H9 (cell line): ENCODE data around the gene VASN. TPM values are rescaled to one million over a fixed set of nuclear protein-coding genes. Genes with fewer than 3 reads are reported as not detected.

Experiments
- DNase-seq: peaks from one replicate; pipeline ENCODE4 v3.0.0-alpha.2; 2017
- H2AFZ ChIP-seq: one replicate; pipeline ENCODE4 v1.6.1; 2013; ENCODE audit warnings: mild to moderate bottlenecking, low read length, control low read depth, moderate library complexity
- H2AK5ac ChIP-seq: 2 replicates; pipeline ENCODE4 v1.6.1; 2013; ENCODE audit warnings: low read length, control low read depth, mixed read lengths; ENCODE audit not compliant: insufficient read length
- H2BK120ac ChIP-seq: one replicate; pipeline ENCODE4 v1.6.1; 2013; ENCODE audit warnings: low read depth, mild to moderate bottlenecking, low read length, control low read depth, inconsistent platforms; ENCODE audit not compliant: poor library complexity, severe bottlenecking
- H2BK12ac ChIP-seq: 2 replicates; pipeline ENCODE4 v1.6.1; 2013; ENCODE audit warnings: low read length, control low read depth, mixed read lengths, low read depth; ENCODE audit not compliant: insufficient read length
- H2BK15ac ChIP-seq: 2 replicates; pipeline ENCODE4 v1.6.1; 2013; ENCODE audit warnings: low read depth, low read length, control low read depth
- H2BK20ac ChIP-seq: one replicate; pipeline ENCODE4 v1.6.1; 2013; ENCODE audit warnings: low read depth, mild to moderate bottlenecking, low read length, control low read depth, inconsistent platforms; ENCODE audit not compliant: poor library complexity, severe bottlenecking
- H2BK5ac ChIP-seq: 2 replicates; pipeline ENCODE4 v1.6.1; 2013; ENCODE audit warnings: low read length, control low read depth, mixed read lengths; ENCODE audit not compliant: insufficient read length
- H3K14ac ChIP-seq: 2 replicates; pipeline ENCODE4 v1.6.1; 2013; ENCODE audit warnings: low read length, control low read depth; ENCODE audit not compliant: insufficient read depth
- H3K18ac ChIP-seq: 2 replicates; pipeline ENCODE4 v1.6.1; 2013; ENCODE audit warnings: low read depth, mild to moderate bottlenecking, mixed read lengths, low read length, control low read depth; ENCODE audit not compliant: insufficient read length
- H3K23ac ChIP-seq: 2 replicates; pipeline ENCODE4 v1.6.1; 2013; ENCODE audit warnings: low read length, control low read depth, mixed read lengths, low read depth; ENCODE audit not compliant: insufficient read length
- H3K23me2 ChIP-seq: 2 replicates; pipeline ENCODE4 v1.6.1; 2013; ENCODE audit warnings: low read depth, mild to moderate bottlenecking, mixed read lengths, low read length, control low read depth; ENCODE audit not compliant: insufficient read length, poor library complexity, severe bottlenecking
- H3K27ac ChIP-seq: 2 replicates; pipeline ENCODE4 v1.5.1; 2013; ENCODE audit warnings: low read length, control low read depth, mixed read lengths, low read depth; ENCODE audit not compliant: insufficient read length
- H3K27me3 ChIP-seq: 2 replicates; pipeline ENCODE4 v1.6.1; 2013; ENCODE audit warnings: low read length, control low read depth, inconsistent platforms; ENCODE audit not compliant: insufficient read depth
- H3K4ac ChIP-seq: 2 replicates; pipeline ENCODE4 v1.6.1; 2013; ENCODE audit warnings: low read depth, mild to moderate bottlenecking, control low read depth, inconsistent platforms, low read length, moderate library complexity
- H3K4me1 ChIP-seq: 2 replicates; pipeline ENCODE4 v1.6.1; 2013; ENCODE audit warnings: low read length, control low read depth, inconsistent platforms; ENCODE audit not compliant: insufficient read depth
- H3K4me2 ChIP-seq: 2 replicates; pipeline ENCODE4 v1.6.1; 2013; ENCODE audit warnings: low read length, control low read depth, mixed read lengths; ENCODE audit not compliant: insufficient read length, insufficient read depth
- H3K56ac ChIP-seq: 2 replicates; pipeline ENCODE4 v1.6.1; 2013; ENCODE audit warnings: low read depth, mild to moderate bottlenecking, mixed read lengths, low read length, control low read depth; ENCODE audit not compliant: insufficient read length
- H3K79me1 ChIP-seq: 2 replicates; pipeline ENCODE4 v1.6.1; 2013; ENCODE audit warnings: low read depth, mild to moderate bottlenecking, moderate library complexity, low read length, control low read depth, inconsistent platforms; ENCODE audit not compliant: insufficient read depth, poor library complexity, severe bottlenecking
- H3K79me2 ChIP-seq: 2 replicates; pipeline ENCODE4 v1.6.1; 2013; ENCODE audit warnings: low read length, control low read depth, inconsistent platforms; ENCODE audit not compliant: insufficient read depth
- H3K9ac ChIP-seq: 2 replicates; pipeline ENCODE4 v1.6.1; 2013; ENCODE audit warnings: low read length, control low read depth, mixed read lengths; ENCODE audit not compliant: insufficient read length; ENCODE audit errors: extremely low read depth
- H3K9me3 ChIP-seq: one replicate; pipeline ENCODE4 v1.6.1; 2013; ENCODE audit warnings: low read depth, low read length, inconsistent platforms; ENCODE audit not compliant: control insufficient read depth
- H3T11ph ChIP-seq: one replicate; pipeline ENCODE4 v1.6.1; 2013; ENCODE audit warnings: mild to moderate bottlenecking, low read length, control low read depth, inconsistent platforms
- H4K20me1 ChIP-seq: one replicate; pipeline ENCODE4 v1.6.1; 2013; ENCODE audit not compliant: control insufficient read depth, insufficient read length, insufficient read depth
- H4K5ac ChIP-seq: 2 replicates; pipeline ENCODE4 v1.6.1; 2013; ENCODE audit warnings: low read depth, mild to moderate bottlenecking, mixed read lengths, low read length, control low read depth; ENCODE audit not compliant: insufficient read length
- H4K8ac ChIP-seq: replicated peaks from 2 replicates; pipeline ENCODE4 v1.6.1; 2013; ENCODE audit warnings: low read length, control low read depth, mixed read lengths, low read depth; ENCODE audit not compliant: insufficient read length
- H4K91ac ChIP-seq: 2 replicates; pipeline ENCODE4 v1.6.1; 2013; ENCODE audit warnings: low read depth, mild to moderate bottlenecking, moderate library complexity, mixed read lengths, low read length, control low read depth; ENCODE audit not compliant: insufficient read length
- H3K27ac Mint-ChIP-seq, 3 experiments: 2 replicates in 2 of 3; 3 replicates in 1 of 3; pipeline ENCODE4 v1.8.0; 2020 to 2021; ENCODE audit warnings: mixed read lengths in 3 of 3, mild to moderate bottlenecking in 1 of 3, moderate library complexity in 1 of 3
- H3K27me3 Mint-ChIP-seq: 2 replicates; pipeline ENCODE4 v1.8.0; 2021; ENCODE audit warnings: low read depth, mild to moderate bottlenecking, moderate library complexity, mixed read lengths
- H3K36me3 Mint-ChIP-seq, 3 experiments: 2 replicates in 2 of 3; 3 replicates in 1 of 3; pipeline ENCODE4 v1.8.0; 2020 to 2021; ENCODE audit warnings: low read depth in 3 of 3, mixed read lengths in 3 of 3; ENCODE audit not compliant: insufficient read depth in 1 of 3
- H3K4me1 Mint-ChIP-seq, 2 experiments: 2 replicates each; pipeline ENCODE4 v1.8.0; 2020; ENCODE audit warnings: mixed read lengths in 2 of 2
- H3K4me3 Mint-ChIP-seq, 2 experiments: 2 replicates in 1 of 2; 3 replicates in 1 of 2; pipeline ENCODE4 v1.8.0; 2020 to 2021; ENCODE audit warnings: mild to moderate bottlenecking in 2 of 2, mixed read lengths in 2 of 2, moderate library complexity in 1 of 2
- H3K9me3 Mint-ChIP-seq, 2 experiments: 2 replicates in 1 of 2; 3 replicates in 1 of 2; pipeline ENCODE4 v1.8.0; 2020; ENCODE audit warnings: mild to moderate bottlenecking in 2 of 2, mixed read lengths in 2 of 2, moderate library complexity in 1 of 2
- WGBS: extraction: QIAGEN DNeasy Blood & Tissue Kit; methylation state at CpG from one replicate; pipeline ENCODE4 v1.1.7; 2013; ENCODE audit warnings: missing lambda C conversion rate, low lambda C conversion rate, mixed read lengths; ENCODE audit not compliant: insufficient read length; ENCODE audit errors: extremely low coverage; 5-methylcytosine and 5-hydroxymethylcytosine counted together
- total RNA-seq: library from RNA; stranded (reverse); gene quantifications from 2 replicates; pipeline ENCODE4 v1.2.1, GENCODE V29; 2021
- TF ChIP-seq, protein P1 (sequence below): fragments of 200-600 bp; sonication (generic); conservative IDR thresholded peaks from 3 replicates; pipeline ENCODE4 v1.8.0; 2021; ENCODE audit warnings: antibody characterized with exemption, mild to moderate bottlenecking

Gene VASN
- total RNA-seq, 1 experiment from 2014 or later = 11.0 TPM

DNA sequence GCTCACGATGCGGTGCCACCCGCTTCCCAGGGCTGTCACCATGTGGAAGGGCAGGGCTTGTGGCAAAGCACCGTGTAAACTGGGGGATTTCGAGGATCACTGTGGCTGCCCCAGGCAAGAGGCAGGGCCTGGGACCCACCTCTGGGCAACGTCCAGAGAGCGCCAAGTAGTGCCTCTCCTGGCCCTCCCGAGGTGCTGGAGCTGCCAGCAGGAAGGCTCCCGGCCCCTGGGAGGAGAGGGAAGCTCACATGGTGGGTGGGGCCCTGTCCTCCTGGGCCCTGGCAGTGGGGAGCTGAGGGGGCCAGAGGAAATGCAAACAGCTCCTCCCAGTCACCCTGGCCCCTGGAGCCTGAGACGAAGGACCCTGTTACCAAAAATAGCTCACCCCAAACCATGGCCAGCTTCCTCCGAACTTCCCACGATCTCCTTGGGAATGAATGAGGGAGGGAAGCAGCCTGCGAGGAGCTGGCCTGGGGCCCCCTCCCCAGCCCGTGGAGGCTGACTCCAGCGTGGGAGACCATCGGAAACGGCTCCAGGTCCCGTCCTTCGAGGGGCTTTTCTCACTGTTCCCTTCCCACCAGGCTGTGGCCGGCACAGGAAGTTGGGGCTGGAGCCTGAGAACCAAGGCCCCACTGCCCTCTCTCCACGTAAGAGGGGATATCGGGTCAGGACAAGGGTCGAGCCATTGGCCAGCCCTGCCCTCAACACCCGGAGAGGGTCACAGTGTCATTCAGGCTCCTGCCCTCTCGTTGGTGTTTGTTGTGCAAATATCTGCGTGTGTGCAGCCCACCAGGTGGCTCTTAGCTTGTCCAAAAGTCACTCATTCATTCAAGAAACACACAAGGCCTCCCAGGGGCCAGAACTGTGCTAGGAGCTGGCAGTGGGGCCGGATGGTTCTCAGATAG, 17.7 kb downstream of the VASN start:
- H2BK12ac ChIP-seq = no peak overlapping the region
- no peak overlapping the region for H3K9ac ChIP-seq
- H3K27me3 ChIP-seq = no peaks in the 10 kb centered on the region
- no peak overlapping the region for H2AFZ ChIP-seq
- H4K20me1 ChIP-seq = no peaks in the 10 kb centered on the region
- peak overlapping the region; percentile 64 for H4K91ac ChIP-seq
- TF ChIP-seq, protein P1, sequence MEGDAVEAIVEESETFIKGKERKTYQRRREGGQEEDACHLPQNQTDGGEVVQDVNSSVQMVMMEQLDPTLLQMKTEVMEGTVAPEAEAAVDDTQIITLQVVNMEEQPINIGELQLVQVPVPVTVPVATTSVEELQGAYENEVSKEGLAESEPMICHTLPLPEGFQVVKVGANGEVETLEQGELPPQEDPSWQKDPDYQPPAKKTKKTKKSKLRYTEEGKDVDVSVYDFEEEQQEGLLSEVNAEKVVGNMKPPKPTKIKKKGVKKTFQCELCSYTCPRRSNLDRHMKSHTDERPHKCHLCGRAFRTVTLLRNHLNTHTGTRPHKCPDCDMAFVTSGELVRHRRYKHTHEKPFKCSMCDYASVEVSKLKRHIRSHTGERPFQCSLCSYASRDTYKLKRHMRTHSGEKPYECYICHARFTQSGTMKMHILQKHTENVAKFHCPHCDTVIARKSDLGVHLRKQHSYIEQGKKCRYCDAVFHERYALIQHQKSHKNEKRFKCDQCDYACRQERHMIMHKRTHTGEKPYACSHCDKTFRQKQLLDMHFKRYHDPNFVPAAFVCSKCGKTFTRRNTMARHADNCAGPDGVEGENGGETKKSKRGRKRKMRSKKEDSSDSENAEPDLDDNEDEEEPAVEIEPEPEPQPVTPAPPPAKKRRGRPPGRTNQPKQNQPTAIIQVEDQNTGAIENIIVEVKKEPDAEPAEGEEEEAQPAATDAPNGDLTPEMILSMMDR = no peak
- H3K4me1 ChIP-seq = peaks cover 5% of the 10 kb centered on the region; the same call in 1 of the 2 replicates
- no peak overlapping the region for H3K4ac ChIP-seq
- H3K79me2 ChIP-seq = no peaks in the 10 kb centered on the region
- DNase-seq = no peak
- H3K14ac ChIP-seq = peak overlapping the region; percentile 59
- H3K9me3 ChIP-seq = no peaks in the 10 kb centered on the region
- H2BK15ac ChIP-seq = no peak overlapping the region
- H2BK120ac ChIP-seq = no peak overlapping the region
- H3K4me2 ChIP-seq = no peak overlapping the region
- H3K27me3 Mint-ChIP-seq = no peaks in the 10 kb centered on the region
- no peak overlapping the region for H3K23ac ChIP-seq
- no peaks in the 10 kb centered on the region for H3K23me2 ChIP-seq
- H3T11ph ChIP-seq = no peak overlapping the region
- peaks cover 0 to 5% (median 4%) of the 10 kb centered on the region in 3 experiments; a peak in 3 of 7 replicates for H3K36me3 Mint-ChIP-seq
- WGBS = no CpG with 5 or more reads among the region's 27 CpGs
- no peak overlapping the region for H2BK20ac ChIP-seq
- H3K27ac ChIP-seq = no peak overlapping the region
- no peaks in the 10 kb centered on the region for H3K79me1 ChIP-seq
- no peak overlapping the region for H4K8ac ChIP-seq
- H3K4me3 Mint-ChIP-seq = peak overlapping the region in 1 of 2 experiments; percentile 44; a peak in 2 of 5 replicates
- H3K18ac ChIP-seq = peak overlapping the region; percentile 39
- no peak overlapping the region for H2BK5ac ChIP-seq
- H3K4me1 Mint-ChIP-seq = peaks cover 41 to 47% of the 10 kb centered on the region in 2 experiments
- H3K56ac ChIP-seq = no peak overlapping the region
- peak overlapping the region; percentile 37 to 85 (median 83); a peak in 4 of 7 replicates for H3K27ac Mint-ChIP-seq
- H4K5ac ChIP-seq = no peak overlapping the region
- no peak overlapping the region for H2AK5ac ChIP-seq
- H3K9me3 Mint-ChIP-seq = no peaks in the 10 kb centered on the region
